Measurements from ENCODE around the gene ETV6.

The ETV6 gene

GRCh38 chr12:11730299-11731041 lies 81.0 kb downstream of the ETV6 start:
- Histone ChIP-seq H3K9me3 (ENCODE audit: control insufficient read depth, low read length) (no peaks in the 10 kb centered on the region), H3K9ac (ENCODE audit: low read length) (no peak overlapping the region), H3K4me3 (ENCODE audit: low read length) (no peak overlapping the region), H3K4me1 (ENCODE audit: control insufficient read depth, insufficient read depth, low read length) (peaks cover 6% of the 10 kb centered on the region), H3K27me3 (replicated peaks; ENCODE audit: control insufficient read depth, insufficient read depth, low read length) (no peaks in the 10 kb centered on the region), H3K36me3 (ENCODE audit: control insufficient read depth, insufficient read depth, low read length, severe bottlenecking) (peaks cover 4% of the 10 kb centered on the region)
- DNase-seq (ENCODE audit: low read depth), result no peak

GRCh38 chr12:11731042-11731357 lies 81.5 kb downstream of the ETV6 start:
- Histone ChIP-seq H3K36me3 (ENCODE audit: control insufficient read depth, insufficient read depth, low read length, severe bottlenecking) (peaks cover 4% of the 10 kb centered on the region), H3K9ac (ENCODE audit: low read length) (no peak overlapping the region), H3K9me3 (ENCODE audit: control insufficient read depth, low read length) (no peaks in the 10 kb centered on the region), H3K4me1 (ENCODE audit: control insufficient read depth, insufficient read depth, low read length) (peaks cover 5% of the 10 kb centered on the region), H3K27me3 (replicated peaks; ENCODE audit: control insufficient read depth, insufficient read depth, low read length) (no peaks in the 10 kb centered on the region), H3K4me3 (ENCODE audit: low read length) (no peak overlapping the region)
- no peak for DNase-seq (ENCODE audit: low read depth)

- Histone ChIP-seq H3K4me1 (ENCODE audit: control insufficient read depth, insufficient read depth, low read length) (peaks cover 5% of the 10 kb centered on the region), H3K4me3 (ENCODE audit: low read length) (no peak overlapping the region), H3K27me3 (replicated peaks; ENCODE audit: control insufficient read depth, insufficient read depth, low read length) (no peaks in the 10 kb centered on the region), H3K36me3 (ENCODE audit: control insufficient read depth, insufficient read depth, low read length, severe bottlenecking) (peaks cover 4% of the 10 kb centered on the region), H3K9me3 (ENCODE audit: control insufficient read depth, low read length) (no peaks in the 10 kb centered on the region), H3K9ac (ENCODE audit: low read length) (no peak overlapping the region)
- peak; percentile 51 for DNase-seq (ENCODE audit: low read depth)
These were observed 82.0 kb downstream of the ETV6 start for GRCh38 chr12:11731455-11731854.

- H3K9ac ChIP-seq (ENCODE audit: low read length), result no peak overlapping the region
- DNase-seq (ENCODE audit: low read depth), result no peak
These were observed 82.5 kb downstream of the ETV6 start for GRCh38 chr12:11732023-11732422.

GRCh38 chr12:11732715-11733114 lies 83.2 kb downstream of the ETV6 start:
- Histone ChIP-seq H3K9me3 (ENCODE audit: control insufficient read depth, low read length) (no peaks in the 10 kb centered on the region), H3K4me3 (ENCODE audit: low read length) (no peak overlapping the region), H3K9ac (ENCODE audit: low read length) (no peak overlapping the region), H3K27me3 (replicated peaks; ENCODE audit: control insufficient read depth, insufficient read depth, low read length) (no peaks in the 10 kb centered on the region), H3K4me1 (ENCODE audit: control insufficient read depth, insufficient read depth, low read length) (peaks cover 5% of the 10 kb centered on the region), H3K36me3 (ENCODE audit: control insufficient read depth, insufficient read depth, low read length, severe bottlenecking) (peaks cover 4% of the 10 kb centered on the region)
- DNase-seq (ENCODE audit: low read depth), result no peak

More at GRCh38 chr12:11732023-11732422, 82.5 kb downstream of the ETV6 start:
- H3K27me3 ChIP-seq (replicated peaks; ENCODE audit: control insufficient read depth, insufficient read depth, low read length), result no peaks in the 10 kb centered on the region
- H3K9me3 ChIP-seq (ENCODE audit: control insufficient read depth, low read length), result no peaks in the 10 kb centered on the region
- peaks cover 5% of the 10 kb centered on the region for H3K4me1 ChIP-seq (ENCODE audit: control insufficient read depth, insufficient read depth, low read length)
- H3K4me3 ChIP-seq (ENCODE audit: low read length), result no peak overlapping the region
- H3K36me3 ChIP-seq (ENCODE audit: control insufficient read depth, insufficient read depth, low read length, severe bottlenecking), result peaks cover 4% of the 10 kb centered on the region

GRCh38 chr12:11734580-11735180 lies 85.2 kb downstream of the ETV6 start:
- Histone ChIP-seq H3K4me3 (ENCODE audit: low read length) (no peak overlapping the region), H3K4me1 (ENCODE audit: control insufficient read depth, insufficient read depth, low read length) (no peaks in the 10 kb centered on the region), H3K9me3 (ENCODE audit: control insufficient read depth, low read length) (no peaks in the 10 kb centered on the region), H3K27me3 (replicated peaks; ENCODE audit: control insufficient read depth, insufficient read depth, low read length) (no peaks in the 10 kb centered on the region), H3K36me3 (ENCODE audit: control insufficient read depth, insufficient read depth, low read length, severe bottlenecking) (peaks cover 4% of the 10 kb centered on the region), H3K9ac (ENCODE audit: low read length) (no peak overlapping the region)
- DNase-seq (ENCODE audit: low read depth), result no peak

- no peaks in the 10 kb centered on the region for H3K4me1 ChIP-seq (ENCODE audit: control insufficient read depth, insufficient read depth, low read length)
These were observed 89.0 kb downstream of the ETV6 start for GRCh38 chr12:11738450-11738849.

GRCh38 chr12:11739980-11740577 lies 90.6 kb downstream of the ETV6 start:
- Histone ChIP-seq H3K36me3 (ENCODE audit: control insufficient read depth, insufficient read depth, low read length, severe bottlenecking) (no peaks in the 10 kb centered on the region), H3K4me3 (ENCODE audit: low read length) (no peak overlapping the region), H3K9ac (ENCODE audit: low read length) (no peak overlapping the region), H3K4me1 (ENCODE audit: control insufficient read depth, insufficient read depth, low read length) (no peaks in the 10 kb centered on the region), H3K27me3 (replicated peaks; ENCODE audit: control insufficient read depth, insufficient read depth, low read length) (no peaks in the 10 kb centered on the region), H3K9me3 (ENCODE audit: control insufficient read depth, low read length) (no peaks in the 10 kb centered on the region)
- DNase-seq (ENCODE audit: low read depth), result no peak

More at GRCh38 chr12:11738450-11738849, 89.0 kb downstream of the ETV6 start:
- no peak overlapping the region for H3K9ac ChIP-seq (ENCODE audit: low read length)
- no peaks in the 10 kb centered on the region for H3K27me3 ChIP-seq (replicated peaks; ENCODE audit: control insufficient read depth, insufficient read depth, low read length)
- DNase-seq (ENCODE audit: low read depth), result no peak
- no peak overlapping the region for H3K4me3 ChIP-seq (ENCODE audit: low read length)
- H3K36me3 ChIP-seq (ENCODE audit: control insufficient read depth, insufficient read depth, low read length, severe bottlenecking), result no peaks in the 10 kb centered on the region
- no peaks in the 10 kb centered on the region for H3K9me3 ChIP-seq (ENCODE audit: control insufficient read depth, low read length)

GRCh38 chr12:11741434-11742092 lies 92.1 kb downstream of the ETV6 start:
- H3K4me1 ChIP-seq (ENCODE audit: control insufficient read depth, insufficient read depth, low read length), result peaks cover 6% of the 10 kb centered on the region
- no peak overlapping the region for H3K9ac ChIP-seq (ENCODE audit: low read length)
- no peak for DNase-seq (ENCODE audit: low read depth)
- H3K27me3 ChIP-seq (replicated peaks; ENCODE audit: control insufficient read depth, insufficient read depth, low read length), result no peaks in the 10 kb centered on the region
- H3K36me3 ChIP-seq (ENCODE audit: control insufficient read depth, insufficient read depth, low read length, severe bottlenecking), result no peaks in the 10 kb centered on the region
- H3K9me3 ChIP-seq (ENCODE audit: control insufficient read depth, low read length), result no peaks in the 10 kb centered on the region
- no peak overlapping the region for H3K4me3 ChIP-seq (ENCODE audit: low read length)

- Histone ChIP-seq H3K9ac (ENCODE audit: low read length) (no peak overlapping the region), H3K9me3 (ENCODE audit: control insufficient read depth, low read length) (no peaks in the 10 kb centered on the region), H3K27me3 (replicated peaks; ENCODE audit: control insufficient read depth, insufficient read depth, low read length) (no peaks in the 10 kb centered on the region), H3K36me3 (ENCODE audit: control insufficient read depth, insufficient read depth, low read length, severe bottlenecking) (no peaks in the 10 kb centered on the region), H3K4me3 (ENCODE audit: low read length) (no peak overlapping the region), H3K4me1 (ENCODE audit: control insufficient read depth, insufficient read depth, low read length) (peaks cover 15% of the 10 kb centered on the region)
- DNase-seq (ENCODE audit: low read depth), result no peak
These were observed 94.2 kb downstream of the ETV6 start for GRCh38 chr12:11743423-11744409.
